GM18870 (cell line): ENCODE data around the gene FUT4.
"Not testable (repeated sequence)": the region's sequence is repeated elsewhere in the genome, so short reads cannot be mapped to it uniquely, and the experiment has no call there.

Experiments used
- ATAC-seq: cut with Tn5 transposase; IDR thresholded peaks from one replicate; pipeline ENCODE4 v1.9.1; 2021; ENCODE audit warnings: moderate library complexity; ENCODE audit not compliant: unreplicated experiment

FUT4 gene, protein sequence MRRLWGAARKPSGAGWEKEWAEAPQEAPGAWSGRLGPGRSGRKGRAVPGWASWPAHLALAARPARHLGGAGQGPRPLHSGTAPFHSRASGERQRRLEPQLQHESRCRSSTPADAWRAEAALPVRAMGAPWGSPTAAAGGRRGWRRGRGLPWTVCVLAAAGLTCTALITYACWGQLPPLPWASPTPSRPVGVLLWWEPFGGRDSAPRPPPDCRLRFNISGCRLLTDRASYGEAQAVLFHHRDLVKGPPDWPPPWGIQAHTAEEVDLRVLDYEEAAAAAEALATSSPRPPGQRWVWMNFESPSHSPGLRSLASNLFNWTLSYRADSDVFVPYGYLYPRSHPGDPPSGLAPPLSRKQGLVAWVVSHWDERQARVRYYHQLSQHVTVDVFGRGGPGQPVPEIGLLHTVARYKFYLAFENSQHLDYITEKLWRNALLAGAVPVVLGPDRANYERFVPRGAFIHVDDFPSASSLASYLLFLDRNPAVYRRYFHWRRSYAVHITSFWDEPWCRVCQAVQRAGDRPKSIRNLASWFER

DNA sequence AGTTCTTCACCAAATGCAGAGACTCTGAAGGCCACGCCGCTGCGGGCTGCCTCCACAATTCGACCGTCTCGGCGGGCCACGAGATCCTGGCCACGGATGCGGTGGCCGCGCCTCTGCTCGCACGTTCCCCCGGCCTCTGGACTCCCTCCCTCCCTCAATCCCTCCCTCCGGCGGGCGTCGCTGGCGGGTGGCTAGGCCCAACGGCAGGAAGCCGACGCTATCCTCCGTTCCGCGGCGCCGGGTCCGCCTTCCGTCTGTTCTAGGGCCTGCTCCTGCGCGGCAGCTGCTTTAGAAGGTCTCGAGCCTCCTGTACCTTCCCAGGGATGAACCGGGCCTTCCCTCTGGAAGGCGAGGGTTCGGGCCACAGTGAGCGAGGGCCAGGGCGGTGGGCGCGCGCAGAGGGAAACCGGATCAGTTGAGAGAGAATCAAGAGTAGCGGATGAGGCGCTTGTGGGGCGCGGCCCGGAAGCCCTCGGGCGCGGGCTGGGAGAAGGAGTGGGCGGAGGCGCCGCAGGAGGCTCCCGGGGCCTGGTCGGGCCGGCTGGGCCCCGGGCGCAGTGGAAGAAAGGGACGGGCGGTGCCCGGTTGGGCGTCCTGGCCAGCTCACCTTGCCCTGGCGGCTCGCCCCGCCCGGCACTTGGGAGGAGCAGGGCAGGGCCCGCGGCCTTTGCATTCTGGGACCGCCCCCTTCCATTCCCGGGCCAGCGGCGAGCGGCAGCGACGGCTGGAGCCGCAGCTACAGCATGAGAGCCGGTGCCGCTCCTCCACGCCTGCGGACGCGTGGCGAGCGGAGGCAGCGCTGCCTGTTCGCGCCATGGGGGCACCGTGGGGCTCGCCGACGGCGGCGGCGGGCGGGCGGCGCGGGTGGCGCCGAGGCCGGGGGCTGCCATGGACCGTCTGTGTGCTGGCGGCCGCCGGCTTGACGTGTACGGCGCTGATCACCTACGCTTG lies at the start of gene FUT4:
FUT4 (plus strand) TSS at position 227 of the 951 bp plus-strand sequence; CDS start at position 440, 213 bp downstream.
- ATAC-seq: peak; percentile 72

- peak; percentile 54 for ATAC-seq
These were observed 49.5 kb upstream of the FUT4 start for GRCh38 chr11:94494126-94494680.

DNA sequence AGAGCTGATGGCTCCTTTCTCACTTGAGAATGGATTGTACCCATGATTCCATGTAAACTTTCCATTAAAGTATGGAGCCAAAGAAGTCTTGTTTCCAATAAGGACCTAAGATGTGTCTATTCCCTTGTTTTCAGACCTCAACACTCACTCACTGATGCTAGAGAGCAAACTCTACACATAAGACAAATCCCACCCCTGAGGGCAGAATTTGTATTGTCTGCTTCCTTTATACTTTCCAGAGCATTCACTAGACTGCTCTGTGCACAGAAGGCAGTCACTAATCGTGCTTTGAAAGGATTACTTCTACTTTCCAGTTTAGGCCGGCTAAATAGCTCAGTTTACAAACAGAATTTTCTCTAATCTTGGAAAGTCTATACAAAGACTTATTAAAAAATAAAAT lies 43.5 kb upstream of the FUT4 start:
- ATAC-seq: no peak

DNA sequence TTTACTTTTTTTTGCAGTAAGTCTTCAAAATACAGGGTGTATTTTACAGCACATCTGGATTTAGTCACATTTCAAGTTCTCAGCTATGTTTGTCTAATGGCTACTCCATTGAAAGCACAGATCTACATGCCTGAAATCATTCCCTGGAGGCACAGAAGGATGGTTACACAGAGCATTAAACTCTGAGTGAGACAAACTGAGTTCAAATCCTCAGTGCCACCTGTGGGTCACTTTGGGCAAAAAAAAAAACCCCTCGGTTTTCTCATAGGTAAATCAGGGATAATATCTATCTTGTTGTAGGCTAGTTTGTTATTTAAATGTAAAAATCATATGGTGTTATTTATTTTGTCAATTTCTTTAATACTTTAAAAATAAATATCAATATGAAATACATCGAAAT lies 42.2 kb upstream of the FUT4 start:
- ATAC-seq: no peak

DNA sequence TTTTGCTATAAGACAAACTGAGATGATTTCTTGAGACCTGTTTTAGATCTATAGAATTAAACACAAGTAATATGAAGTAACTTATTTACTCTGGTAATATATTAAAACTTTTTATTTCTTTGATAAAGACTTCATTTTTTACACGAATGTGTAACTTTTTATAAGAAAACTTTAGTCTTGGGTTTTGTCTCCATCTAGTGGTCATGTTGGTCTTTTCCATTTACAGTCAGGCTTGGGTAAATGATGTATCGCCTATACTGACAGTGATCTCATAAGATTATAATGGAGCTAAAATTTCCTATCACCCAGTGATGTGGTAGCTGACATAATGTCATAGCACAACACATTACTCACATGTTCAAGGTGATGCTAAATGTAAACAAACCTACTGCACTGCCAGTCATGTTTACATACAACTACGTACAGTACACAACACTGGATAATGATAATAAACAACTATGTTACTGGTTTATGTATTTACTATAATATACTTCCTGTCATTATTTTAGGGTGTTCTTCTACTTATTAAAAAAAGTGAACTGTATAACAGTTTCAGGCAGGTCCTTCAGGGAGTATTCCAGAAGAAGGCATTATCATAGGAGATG lies 38.9 kb upstream of the FUT4 start:
- ATAC-seq: peak; percentile 64

- ATAC-seq: not testable (repeated sequence)
These were observed 37.2 kb upstream of the FUT4 start for GRCh38 chr11:94506513-94506912.

DNA sequence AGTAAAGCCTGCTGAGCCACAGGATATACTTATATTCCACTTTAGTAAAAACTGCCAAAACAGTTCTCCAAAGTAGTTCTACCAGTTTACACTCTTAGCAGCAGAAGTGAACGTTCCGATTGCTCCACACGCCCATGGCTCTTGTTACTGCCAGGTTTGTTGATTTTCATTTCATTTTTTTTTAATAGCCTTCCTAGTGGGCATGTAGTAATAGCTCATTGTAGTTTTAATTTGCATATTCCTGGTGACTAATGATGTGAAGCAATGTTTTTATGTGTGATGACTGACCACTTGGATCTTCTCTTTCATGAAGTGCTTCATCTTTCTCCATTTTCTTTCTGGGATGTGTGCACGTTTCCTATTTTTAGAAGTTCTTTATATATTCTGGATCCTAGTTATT lies 36.2 kb upstream of the FUT4 start:
- no peak for ATAC-seq

DNA sequence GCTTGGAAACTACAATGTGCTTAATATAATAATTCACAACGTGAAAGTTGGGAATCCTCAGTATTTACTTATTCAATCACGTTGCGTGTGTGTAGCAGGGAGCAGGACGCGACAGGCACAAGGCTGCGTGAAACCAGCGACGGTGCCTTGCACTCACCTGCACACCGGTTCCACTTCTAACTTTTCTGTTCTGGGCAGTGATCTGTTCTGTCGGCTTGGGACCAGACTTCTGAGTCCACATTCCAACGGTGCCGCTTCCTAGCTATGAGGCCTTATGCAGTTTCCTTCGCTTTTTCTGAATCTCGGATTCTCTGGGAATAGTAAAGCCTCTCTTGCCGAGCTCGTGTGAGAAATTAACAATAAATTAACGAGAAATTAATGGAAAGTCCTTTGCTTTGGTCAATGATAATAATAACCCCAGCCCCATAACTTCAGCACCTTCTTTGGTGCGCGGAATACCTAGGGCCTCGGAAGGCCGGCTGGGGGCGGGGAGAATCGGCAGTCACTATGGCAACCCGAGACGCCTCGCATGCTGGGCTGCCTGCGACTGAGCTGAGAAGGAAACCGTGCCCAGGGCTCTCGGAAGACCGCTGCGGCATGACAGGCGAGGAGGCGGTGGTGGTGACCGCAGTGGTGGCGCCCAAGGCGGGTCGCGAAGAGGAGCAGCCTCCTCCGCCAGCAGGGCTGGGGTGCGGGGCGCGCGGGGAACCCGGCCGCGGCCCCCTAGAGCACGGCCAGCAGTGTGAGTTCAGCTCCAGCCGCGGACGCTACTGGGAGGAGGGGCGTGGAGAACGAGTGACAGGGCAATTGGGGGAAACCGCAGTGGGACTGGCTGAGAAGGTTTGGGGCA lies 31.6 kb upstream of the FUT4 start, which contains the start of gene C11orf97:
C11orf97 (plus strand) TSS at position 530 of the 850 bp plus-strand sequence; CDS start at position 598, 68 bp downstream.
- peak; percentile 64 for ATAC-seq

DNA sequence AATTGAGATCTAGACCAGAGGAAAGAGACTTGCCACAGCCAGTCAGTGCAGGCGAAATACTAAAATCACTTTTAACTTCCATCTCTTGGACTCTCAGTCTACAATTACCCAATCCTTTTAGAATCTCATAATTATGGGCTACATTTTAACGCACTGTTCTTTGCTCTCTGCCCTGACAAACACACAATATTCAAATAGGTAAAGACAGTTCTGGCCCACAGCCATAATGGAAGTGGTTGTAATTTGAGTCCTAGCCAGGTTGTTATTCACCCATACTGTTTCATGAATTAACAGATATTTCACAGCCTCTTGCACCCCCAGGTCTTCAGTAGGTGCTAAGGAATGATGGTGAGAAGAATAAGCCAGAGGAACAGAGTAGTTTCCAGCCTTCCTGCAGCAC lies 30.6 kb upstream of the FUT4 start:
- no peak for ATAC-seq

GRCh38 chr11:94515398-94515797 lies 28.3 kb upstream of the FUT4 start:
- ATAC-seq: no peak

- ATAC-seq: no peak
These were observed 27.0 kb upstream of the FUT4 start for GRCh38 chr11:94516725-94517124.

DNA sequence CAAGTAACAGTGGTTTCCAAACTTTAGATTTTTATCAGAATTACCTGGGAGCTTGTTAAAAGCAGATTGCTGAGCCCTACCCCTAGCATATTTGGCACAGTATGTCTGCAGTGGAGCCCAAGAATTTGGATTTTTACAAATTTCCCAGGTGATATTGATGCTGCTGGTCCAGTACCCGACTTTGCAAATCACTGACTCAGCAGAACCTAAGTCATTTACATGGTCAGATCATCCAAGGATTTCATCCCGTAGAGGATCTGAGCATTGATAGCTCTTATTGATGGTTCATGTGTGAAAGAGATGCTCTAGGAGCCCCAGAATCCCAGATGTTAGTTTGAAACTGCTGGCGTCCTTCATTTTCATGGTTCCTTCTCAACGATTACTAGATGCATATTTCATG lies 25.4 kb upstream of the FUT4 start:
- ATAC-seq: no peak

GRCh38 chr11:94519478-94520084 lies 24.1 kb upstream of the FUT4 start:
- no peak for ATAC-seq

GRCh38 chr11:94521684-94522083 lies 22.0 kb upstream of the FUT4 start:
- peak; percentile 67 for ATAC-seq

DNA sequence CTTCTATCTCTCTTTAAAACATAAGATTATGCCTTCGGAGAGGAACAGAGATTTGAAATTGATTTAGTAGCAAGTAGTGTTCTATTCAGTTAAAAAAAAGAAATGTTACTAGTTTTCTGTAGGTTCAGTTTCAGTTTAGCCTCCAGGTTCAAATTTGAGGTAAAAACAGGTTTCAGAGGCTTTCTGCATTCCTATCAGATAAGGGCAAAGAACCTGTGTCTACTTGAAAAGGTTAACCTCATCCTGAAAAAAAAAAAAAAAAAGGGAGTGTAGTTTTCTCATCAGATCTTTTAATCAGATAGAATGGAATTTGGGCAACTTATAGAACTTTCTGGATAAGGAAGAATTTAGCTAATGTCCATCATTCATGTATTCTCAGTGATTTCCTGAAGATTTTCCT lies 19.4 kb upstream of the FUT4 start:
- ATAC-seq: no peak

DNA sequence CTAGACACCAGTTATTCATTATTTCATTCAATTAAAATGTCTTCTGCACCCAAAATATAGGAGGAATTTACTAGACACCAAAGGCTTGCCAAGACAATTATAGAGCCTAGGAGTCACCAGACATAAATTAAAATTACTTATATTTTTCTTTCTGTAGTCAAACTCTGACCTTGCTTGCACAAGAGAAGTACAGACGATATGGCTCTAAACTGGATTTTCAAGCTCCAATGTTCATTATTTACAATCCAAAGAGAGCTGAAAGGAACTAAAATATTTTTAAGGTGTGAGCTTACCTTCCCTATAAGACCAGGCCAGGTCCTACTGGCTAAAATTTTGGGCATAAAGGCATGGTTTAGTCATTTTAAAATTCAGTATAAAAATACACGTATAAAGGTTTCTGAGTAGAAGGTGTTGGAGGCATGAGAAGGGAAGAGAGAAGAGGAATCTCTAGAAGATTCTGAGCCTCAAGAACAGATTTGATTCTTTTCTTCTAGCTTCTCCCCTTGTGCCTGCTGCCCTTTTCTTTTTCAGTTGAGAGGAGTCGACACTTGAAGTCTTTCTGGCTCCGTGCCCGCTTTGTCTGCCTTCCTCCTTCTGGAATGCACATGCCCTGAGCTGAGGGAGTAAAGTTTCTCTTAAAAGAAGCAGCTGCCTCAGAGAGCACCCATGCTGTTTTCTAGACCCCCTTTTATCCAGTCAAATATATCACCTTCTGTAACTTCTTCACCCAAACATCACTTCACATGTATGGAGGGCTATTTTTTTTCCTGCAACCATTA lies 18.0 kb upstream of the FUT4 start:
- no peak for ATAC-seq

DNA sequence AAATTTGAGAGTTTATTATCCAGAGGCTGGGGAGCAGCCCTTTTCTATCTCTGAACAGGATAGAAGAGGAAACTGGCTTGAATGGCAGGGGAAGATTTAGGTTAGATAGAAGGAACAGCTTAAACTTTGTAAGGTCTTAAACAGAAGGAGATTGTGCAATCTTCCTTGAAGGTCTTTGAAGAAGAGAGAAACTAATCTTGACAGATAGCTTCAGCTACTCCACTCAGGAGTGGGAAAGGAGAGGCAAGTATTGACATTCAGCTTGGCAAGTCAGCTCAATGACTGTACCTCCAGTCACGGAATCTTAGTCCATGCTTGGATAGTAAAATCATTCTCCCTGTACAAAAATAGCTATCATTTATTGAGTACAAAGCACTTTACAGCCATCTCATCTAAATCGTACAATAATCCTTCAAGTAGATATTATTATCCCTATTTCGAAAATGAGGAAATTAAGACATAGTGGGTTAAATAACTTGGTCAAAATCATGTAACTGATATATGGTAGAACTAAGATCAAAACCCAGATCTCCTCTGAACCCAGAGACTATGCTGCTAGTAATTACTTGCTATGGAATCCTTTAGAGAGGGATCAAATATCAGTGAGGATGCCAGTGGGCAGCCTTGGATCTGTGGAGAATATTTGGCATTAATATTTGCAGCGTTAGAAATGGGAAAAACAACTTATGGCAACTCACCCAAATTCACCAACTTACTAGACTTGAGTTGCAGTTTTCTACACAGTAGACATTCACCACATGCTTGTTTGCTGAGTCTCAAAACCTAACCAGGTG lies 16.9 kb upstream of the FUT4 start:
- ATAC-seq: no peak

- ATAC-seq: no peak
These were observed 15.2 kb upstream of the FUT4 start for GRCh38 chr11:94528551-94528950.
